Activated CD4-positive, alpha-beta T cell treated with anti-CD3 and anti-CD28 coated beads, Interleukin-2, amount 50 U/mL, for 1 hour (primary cell): ENCODE measurements around the gene HEPHL1.

Experiments used
- DNase-seq: peaks from one replicate; pipeline ENCODE4 v3.0.0-alpha.2; 2020

HEPHL1 gene

GRCh38 chr11:94131047-94131717, 110.0 kb downstream of the HEPHL1 start:
- DNase-seq, result no peak

- no peak for DNase-seq
These were observed 110.6 kb downstream of the HEPHL1 start for GRCh38 chr11:94131718-94132115.

GRCh38 chr11:94132152-94132558, 111.0 kb downstream of the HEPHL1 start:
- no peak for DNase-seq

GRCh38 chr11:94132823-94133408, 111.8 kb downstream of the HEPHL1 start:
- no peak for DNase-seq

- no peak for DNase-seq
These were observed 112.6 kb downstream of the HEPHL1 start for GRCh38 chr11:94133752-94134151.

- DNase-seq, result no peak
These were observed 113.7 kb downstream of the HEPHL1 start for GRCh38 chr11:94134651-94135512.

GRCh38 chr11:94139416-94139815, 118.3 kb downstream of the HEPHL1 start:
- DNase-seq, result no peak

GRCh38 chr11:94140154-94140655, 119.1 kb downstream of the HEPHL1 start:
- DNase-seq, result no peak

- no peak for DNase-seq
These were observed 120.6 kb downstream of the HEPHL1 start for GRCh38 chr11:94141511-94142307.

GRCh38 chr11:94142308-94143281, 121.4 kb downstream of the HEPHL1 start:
- DNase-seq, result no peak

- no peak for DNase-seq
These were observed 123.1 kb downstream of the HEPHL1 start for GRCh38 chr11:94144216-94144615.

- no peak for DNase-seq
These were observed 123.5 kb downstream of the HEPHL1 start for GRCh38 chr11:94144664-94145063.

GRCh38 chr11:94145431-94145830, 124.3 kb downstream of the HEPHL1 start:
- DNase-seq, result no peak

GRCh38 chr11:94145916-94146315, 124.8 kb downstream of the HEPHL1 start:
- DNase-seq, result no peak

GRCh38 chr11:94147433-94147845, 126.3 kb downstream of the HEPHL1 start:
- no peak for DNase-seq

- no peak for DNase-seq
These were observed 127.0 kb downstream of the HEPHL1 start for GRCh38 chr11:94148189-94148588.

GRCh38 chr11:94149431-94150017, 128.4 kb downstream of the HEPHL1 start:
- DNase-seq, result no peak

GRCh38 chr11:94150056-94150455, 128.9 kb downstream of the HEPHL1 start:
- no peak for DNase-seq

GRCh38 chr11:94150704-94151685, 129.8 kb downstream of the HEPHL1 start:
- DNase-seq, result no peak
